Activated CD8-positive, alpha-beta T cell treated with anti-CD3 and anti-CD28 coated beads, Interleukin-2, amount 10 ng/mL, durations not matched to agents 7 days and 5 days (primary cell): ENCODE measurements around the gene POLR3H. TPM values are rescaled to one million over a fixed set of nuclear protein-coding genes. Genes with fewer than 3 reads are reported as not detected.

ENCODE experiments used
- ATAC-seq: fragments of 150-1000 bp; cut with Tn5 transposase; one replicate; pipeline ENCODE4 v1.10.0; 2021; ENCODE audit warnings: moderate library complexity
- CTCF ChIA-PET: fragments of 350-600 bp; sonication (Branson Sonifier 250); formaldehyde crosslinking; loops from one replicate; lab custom pipeline; 2021; ENCODE audit warnings: antibody characterized with exemption; lab: Charles Lee
- POLR2A ChIA-PET: fragments of 350-600 bp; sonication (Branson Sonifier 250); formaldehyde crosslinking; loops from one replicate; lab custom pipeline; 2021; ENCODE audit warnings: antibody characterized with exemption; lab: Charles Lee
- DNase-seq: peaks from one replicate; pipeline ENCODE4 v3.0.0-alpha.2; 2020
- H3K27ac Mint-ChIP-seq: one replicate; pipeline ENCODE4 v1.8.0; 2021; ENCODE audit warnings: mild to moderate bottlenecking, mixed read lengths
- H3K27me3 Mint-ChIP-seq: one replicate; pipeline ENCODE4 v1.8.0; 2021; ENCODE audit warnings: low read depth, mixed read lengths
- H3K36me3 Mint-ChIP-seq: one replicate; pipeline ENCODE4 v1.8.0; 2021; ENCODE audit warnings: low read depth, mixed read lengths
- H3K4me1 Mint-ChIP-seq: one replicate; pipeline ENCODE4 v1.8.0; 2021; ENCODE audit warnings: low read depth, mixed read lengths
- H3K4me3 Mint-ChIP-seq: one replicate; pipeline ENCODE4 v1.8.0; 2021; ENCODE audit warnings: mild to moderate bottlenecking, mixed read lengths
- H3K9me3 Mint-ChIP-seq: one replicate; pipeline ENCODE4 v1.8.0; 2022; ENCODE audit warnings: mixed read lengths; ENCODE audit not compliant: insufficient read depth
- total RNA-seq, 2 experiments: library from RNA; stranded (reverse); gene quantifications; one replicate each; pipeline ENCODE4 v1.2.3, GENCODE V29; 2021

POLR3H gene
- total RNA-seq, 2 experiments from 2014 or later, result 31.3 to 31.9 TPM

DNA sequence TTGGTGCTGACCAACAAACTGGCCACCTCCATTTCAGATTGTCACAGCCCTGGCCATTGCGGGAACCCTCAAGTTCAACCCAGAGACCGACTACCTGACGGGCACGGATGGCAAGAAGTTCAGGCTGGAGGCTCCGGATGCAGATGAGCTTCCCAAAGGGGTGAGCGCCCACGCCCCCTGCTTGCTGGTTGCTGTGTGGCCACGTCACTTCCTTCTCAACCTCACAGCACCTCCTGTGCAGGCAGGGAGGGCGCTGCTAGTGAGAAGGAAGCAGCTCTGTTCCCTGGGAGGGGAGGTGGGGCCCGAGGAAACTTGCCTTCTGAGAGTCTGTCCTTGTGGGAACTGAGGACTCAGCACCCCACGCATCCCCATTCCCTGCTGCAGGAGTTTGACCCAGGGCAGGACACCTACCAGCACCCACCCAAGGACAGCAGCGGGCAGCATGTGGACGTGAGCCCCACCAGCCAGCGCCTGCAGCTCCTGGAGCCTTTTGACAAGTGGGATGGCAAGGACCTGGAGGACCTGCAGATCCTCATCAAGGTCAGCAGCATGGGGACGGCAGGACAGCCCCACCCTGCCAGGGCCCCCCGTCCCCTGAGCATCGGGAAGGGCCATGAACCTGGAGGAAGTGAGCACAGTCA is 19.3 kb downstream of the POLR3H start:
- POLR2A ChIA-PET, result interaction anchor here (0.9 kb wide), 1 partner anchor 57 kb away, joined by 5 read pairs; the partner anchor contains the start of gene PHF5A
- no peaks in the 10 kb centered on the region for H3K27me3 Mint-ChIP-seq
- no peak overlapping the region for H3K4me3 Mint-ChIP-seq

DNA sequence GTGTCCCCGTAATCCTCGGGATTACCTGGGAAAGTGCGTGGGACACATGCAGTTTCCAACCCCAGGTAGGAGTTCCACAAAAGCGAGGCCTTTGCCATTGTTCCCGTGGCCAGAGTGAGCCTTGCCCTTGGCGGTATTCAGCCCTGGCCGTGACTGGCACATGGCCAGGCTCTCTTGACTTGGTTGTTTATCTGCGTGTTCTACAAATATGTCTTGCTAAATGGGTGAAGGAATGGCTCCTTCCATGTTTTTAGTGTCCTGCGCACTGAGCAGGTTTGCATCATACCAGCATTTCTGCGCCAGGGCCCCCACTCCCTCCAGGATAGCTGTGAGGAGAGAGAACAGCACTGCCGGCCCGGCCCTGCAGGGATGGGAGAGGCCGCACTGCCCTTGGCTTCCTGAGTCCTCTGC is 20.0 kb downstream of the POLR3H start:
- Mint-ChIP-seq H3K27ac (peak overlapping the region; percentile 80), H3K36me3 (peaks cover 32% of the 10 kb centered on the region), H3K4me3 (no peak overlapping the region), H3K27me3 (no peaks in the 10 kb centered on the region), H3K9me3 (no peaks in the 10 kb centered on the region), H3K4me1 (peaks cover 13% of the 10 kb centered on the region)
- ChIA-PET CTCF (interaction anchor here (0.9 to 7.3 kb wide), 4 partner anchors 9 to 143 kb away, joined by 3 to 129 read pairs (median 4); partner anchors contain the start of gene TEF), POLR2A (interaction anchor here (0.9 kb wide), 1 partner anchor 56 kb away, joined by 5 read pairs; the partner anchor contains the start of gene PHF5A)
- ATAC-seq, result no peak
- DNase-seq, result no peak

More for the DNA sequence above, 19.3 kb downstream of the POLR3H start:
- Mint-ChIP-seq H3K36me3 (peaks cover 32% of the 10 kb centered on the region), H3K4me1 (peaks cover 13% of the 10 kb centered on the region), H3K27ac (peak overlapping the region; percentile 80), H3K9me3 (no peaks in the 10 kb centered on the region)
- CTCF ChIA-PET, result interaction anchor here (0.7 to 7.3 kb wide), 6 partner anchors 8 to 143 kb away, joined by 3 to 129 read pairs (median 4); partner anchors contain the start of genes ACO2, PHF5A and TEF
- DNase-seq (peak; percentile 84), ATAC-seq (peak; percentile 74)

DNA sequence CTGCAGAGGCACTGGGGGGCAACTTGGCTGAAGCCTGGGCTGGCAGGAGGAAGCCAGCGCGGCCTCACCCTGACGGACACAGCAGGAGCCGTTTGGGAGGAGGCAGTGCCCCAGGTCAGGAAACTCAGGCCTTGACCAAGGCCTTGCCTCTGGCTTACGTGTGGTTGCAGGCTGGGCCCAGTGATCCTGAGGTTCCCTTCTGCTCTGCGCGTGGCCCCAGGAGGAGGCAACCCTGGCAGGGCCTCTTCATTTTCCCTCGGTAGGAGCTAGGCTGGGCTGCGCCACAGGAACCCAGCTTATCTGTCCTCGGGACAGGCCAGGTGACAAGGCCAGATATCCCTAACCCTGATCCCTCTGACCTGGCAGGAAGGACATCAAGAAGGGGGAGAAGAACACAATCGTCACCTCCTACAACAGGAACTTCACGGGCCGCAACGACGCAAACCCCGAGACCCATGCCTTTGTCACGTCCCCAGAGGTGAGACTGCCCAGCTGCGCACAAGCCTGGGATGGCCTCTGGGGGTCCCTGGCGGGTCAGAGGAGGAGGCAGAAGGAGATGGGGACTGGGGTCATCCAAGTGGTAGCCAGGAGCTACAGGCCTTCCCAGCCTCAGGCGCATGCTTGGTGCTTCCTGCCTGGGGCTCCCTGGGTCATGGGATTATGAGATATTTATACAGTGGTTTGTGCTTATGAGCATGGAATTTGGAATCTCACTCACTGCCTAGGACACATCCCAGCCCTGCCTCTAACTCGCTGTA is 20.6 kb downstream of the POLR3H start:
- H3K36me3 Mint-ChIP-seq, result peaks cover 28% of the 10 kb centered on the region
- H3K27ac Mint-ChIP-seq, result peak overlapping the region; percentile 80
- POLR2A ChIA-PET, result no interaction called here
- CTCF ChIA-PET, result interaction anchor here (1.5 to 7.3 kb wide), 2 partner anchors 121 to 142 kb away, joined by 4 to 129 read pairs; partner anchors contain the start of gene TEF
- peaks cover 13% of the 10 kb centered on the region for H3K4me1 Mint-ChIP-seq
- no peaks in the 10 kb centered on the region for H3K9me3 Mint-ChIP-seq
- H3K27me3 Mint-ChIP-seq, result no peaks in the 10 kb centered on the region
- no peak for ATAC-seq
- DNase-seq, result no peak
- H3K4me3 Mint-ChIP-seq, result no peak overlapping the region

- no peak overlapping the region for H3K4me3 Mint-ChIP-seq
- peaks cover 25% of the 10 kb centered on the region for H3K36me3 Mint-ChIP-seq
- no peaks in the 10 kb centered on the region for H3K9me3 Mint-ChIP-seq
- H3K4me1 Mint-ChIP-seq, result peaks cover 13% of the 10 kb centered on the region
- no peak for ATAC-seq
- no peaks in the 10 kb centered on the region for H3K27me3 Mint-ChIP-seq
- ChIA-PET POLR2A (no interaction called here), CTCF (interaction anchor here (7.3 kb wide), 1 partner anchor 121 kb away, joined by 129 read pairs; no protein-coding TSS in a partner anchor)
- peak overlapping the region; percentile 13 for H3K27ac Mint-ChIP-seq
- no peak for DNase-seq
Measured at GRCh38 chr22:41522813-41523212, 21.5 kb downstream of the POLR3H start.

DNA sequence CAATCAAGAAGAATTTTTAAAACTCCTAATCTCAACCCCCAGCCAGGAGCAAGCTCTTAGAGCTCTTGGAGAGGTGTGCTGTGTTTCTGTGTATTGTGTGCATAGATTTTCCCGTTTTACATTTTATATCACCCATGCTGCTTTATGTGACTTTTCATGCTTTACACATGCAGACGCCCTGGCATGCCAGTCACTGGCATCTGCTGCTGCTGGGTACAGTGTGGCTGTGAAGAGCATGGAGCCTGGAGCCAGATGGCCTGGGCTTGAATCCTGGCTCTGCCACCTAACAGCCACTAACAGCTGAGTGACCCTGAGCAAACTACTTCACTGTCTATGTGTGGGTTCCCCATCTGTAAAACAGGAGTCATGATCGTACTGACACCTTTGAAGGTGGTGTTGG is 23.1 kb downstream of the POLR3H start:
- Mint-ChIP-seq H3K36me3 (peaks cover 18% of the 10 kb centered on the region), H3K27ac (no peak overlapping the region), H3K9me3 (no peaks in the 10 kb centered on the region), H3K27me3 (no peaks in the 10 kb centered on the region), H3K4me1 (peaks cover 13% of the 10 kb centered on the region), H3K4me3 (no peak overlapping the region)
- no peak for DNase-seq
- ChIA-PET POLR2A (no interaction called here), CTCF (no interaction called here)
- ATAC-seq, result no peak

DNA sequence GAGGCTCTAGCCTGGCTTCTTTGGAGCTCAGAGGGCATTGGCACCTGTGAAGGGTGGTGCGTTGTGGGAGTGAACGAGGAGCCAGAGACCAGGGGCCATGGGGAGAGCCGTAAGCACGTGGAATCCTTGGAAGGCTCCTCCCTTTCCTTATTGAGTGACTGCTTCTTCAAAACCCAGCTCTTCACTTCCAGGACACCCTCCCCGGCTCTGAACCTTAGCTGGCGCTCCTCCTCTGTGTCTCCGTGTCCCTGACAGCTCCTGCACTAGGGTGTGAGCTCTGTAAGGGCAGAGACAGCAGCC is 26.3 kb downstream of the POLR3H start:
- Mint-ChIP-seq H3K4me3 (no peak overlapping the region), H3K36me3 (peaks cover 17% of the 10 kb centered on the region), H3K4me1 (no peaks in the 10 kb centered on the region), H3K27ac (no peak overlapping the region), H3K27me3 (no peaks in the 10 kb centered on the region), H3K9me3 (no peaks in the 10 kb centered on the region)
- CTCF ChIA-PET, result interaction anchor here (0.7 to 3.7 kb wide), 13 partner anchors 9 to 571 kb away, joined by 3 to 59 read pairs (median 4); partner anchors contain the start of gene TOB2
- POLR2A ChIA-PET, result interaction anchor here (0.7 to 1.4 kb wide), 4 partner anchors 36 to 115 kb away, joined by 3 to 4 read pairs (median 3); partner anchors contain the start of genes PHF5A and PMM1
- no peak for ATAC-seq
- DNase-seq, result no peak

DNA sequence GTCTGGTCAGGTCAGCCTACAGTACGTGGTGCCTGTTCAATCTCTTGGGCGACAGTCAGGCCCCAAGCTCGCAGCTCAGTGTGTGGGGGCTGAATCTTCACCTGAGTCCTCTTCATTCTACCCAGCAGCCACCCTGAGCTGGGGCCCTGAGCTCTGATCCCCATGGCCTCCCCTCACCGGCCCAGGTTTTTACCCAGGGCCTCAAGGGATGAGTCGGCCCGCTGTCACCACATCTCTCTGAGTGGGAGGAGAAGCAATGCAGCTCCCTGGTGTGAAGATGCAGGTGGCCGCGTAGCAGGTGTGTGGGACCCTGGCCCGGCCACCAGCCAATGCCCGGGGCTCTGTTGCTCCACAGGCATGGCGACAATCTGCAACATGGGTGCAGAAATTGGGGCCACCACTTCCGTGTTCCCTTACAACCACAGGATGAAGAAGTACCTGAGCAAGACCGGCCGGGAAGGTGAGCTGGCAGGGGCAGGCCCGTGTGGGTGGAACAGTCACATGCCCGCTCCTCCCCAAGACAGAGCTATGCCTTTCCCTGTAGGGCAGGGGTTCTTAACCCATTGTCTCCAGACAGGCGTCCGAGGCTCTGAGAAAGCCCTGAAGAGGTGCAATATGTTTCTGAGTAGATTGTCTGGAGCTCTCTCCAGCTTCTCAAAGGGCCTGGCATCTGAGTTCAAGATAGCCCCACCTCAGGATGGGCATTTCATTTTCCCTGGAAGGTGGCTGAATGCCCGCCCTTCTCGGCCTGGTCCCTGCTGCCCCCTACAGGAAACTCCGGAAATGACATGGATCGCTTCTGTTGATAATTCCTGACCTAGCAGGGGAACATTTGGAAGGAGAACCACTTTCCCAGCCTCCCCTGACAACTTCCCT is 26.9 kb downstream of the POLR3H start:
- Mint-ChIP-seq H3K9me3 (no peaks in the 10 kb centered on the region), H3K36me3 (peaks cover 20% of the 10 kb centered on the region), H3K4me3 (no peak overlapping the region), H3K27ac (no peak overlapping the region), H3K27me3 (no peaks in the 10 kb centered on the region), H3K4me1 (no peaks in the 10 kb centered on the region)
- DNase-seq (no peak), ATAC-seq (no peak)
- POLR2A ChIA-PET, result interaction anchor here (0.6 to 1.4 kb wide), 5 partner anchors 35 to 286 kb away, joined by 3 to 4 read pairs (median 3); partner anchors contain the start of genes PHF5A and PMM1
- CTCF ChIA-PET, result interaction anchor here (0.6 to 3.7 kb wide), 14 partner anchors 9 to 572 kb away, joined by 3 to 59 read pairs (median 4); partner anchors contain the start of gene TOB2

GRCh38 chr22:41516462-41516861 is 27.8 kb downstream of the POLR3H start:
- no peaks in the 10 kb centered on the region for H3K4me1 Mint-ChIP-seq
- POLR2A ChIA-PET, result interaction anchor here (0.6 kb wide), 1 partner anchor 287 kb away, joined by 3 read pairs; no protein-coding TSS in a partner anchor
- no peak overlapping the region for H3K27ac Mint-ChIP-seq
- DNase-seq (no peak), ATAC-seq (no peak)
- CTCF ChIA-PET, result interaction anchor here (1.6 to 3.7 kb wide), 3 partner anchors 10 to 150 kb away, joined by 5 to 59 read pairs (median 15); no protein-coding TSS in a partner anchor
- no peaks in the 10 kb centered on the region for H3K9me3 Mint-ChIP-seq
- H3K36me3 Mint-ChIP-seq, result peaks cover 20% of the 10 kb centered on the region
- no peaks in the 10 kb centered on the region for H3K27me3 Mint-ChIP-seq
- no peak overlapping the region for H3K4me3 Mint-ChIP-seq

GRCh38 chr22:41513391-41513790 is 30.9 kb downstream of the POLR3H start:
- DNase-seq (no peak), ATAC-seq (no peak)
- Mint-ChIP-seq H3K36me3 (peaks cover 24% of the 10 kb centered on the region), H3K9me3 (no peaks in the 10 kb centered on the region), H3K4me3 (no peak overlapping the region), H3K27me3 (no peaks in the 10 kb centered on the region), H3K4me1 (no peaks in the 10 kb centered on the region), H3K27ac (no peak overlapping the region)
- CTCF ChIA-PET, result interaction anchor here (0.9 to 1.3 kb wide), 2 partner anchors 13 to 51 kb away, joined by 3 read pairs; no protein-coding TSS in a partner anchor
- POLR2A ChIA-PET, result no interaction called here

GRCh38 chr22:41512421-41513194 is 31.7 kb downstream of the POLR3H start:
- POLR2A ChIA-PET, result no interaction called here
- H3K27ac Mint-ChIP-seq, result no peak overlapping the region
- ATAC-seq, result no peak

More at GRCh38 chr22:41512421-41513194, 31.7 kb downstream of the POLR3H start:
- Mint-ChIP-seq H3K36me3 (peaks cover 29% of the 10 kb centered on the region), H3K4me1 (no peaks in the 10 kb centered on the region), H3K4me3 (no peak overlapping the region), H3K27me3 (no peaks in the 10 kb centered on the region), H3K9me3 (no peaks in the 10 kb centered on the region)
- CTCF ChIA-PET, result interaction anchor here (0.9 to 1.5 kb wide), 3 partner anchors 14 to 109 kb away, joined by 3 to 4 read pairs (median 3); no protein-coding TSS in a partner anchor
- no peak for DNase-seq
